22Rv1 (cell line): ENCODE results near the gene DCTN2.
"Not testable (repeated sequence)": the region's sequence is repeated elsewhere in the genome, so short reads cannot be mapped to it uniquely, and the experiment has no call there.

Source experiments
- H3K27ac ChIP-seq: fragments of 450-650 bp; 2 replicates; pipeline ENCODE4 v1.5.1; 2017
- ZFX ChIP-seq: fragments of 450-650 bp; IDR thresholded peaks from 2 replicates; pipeline ENCODE4 v1.6.1; 2017; ENCODE audit warnings: antibody characterized with exemption, borderline replicate concordance
- TF ChIP-seq, protein P1 (sequence below): fragments of 450-650 bp; IDR thresholded peaks from 2 replicates; pipeline ENCODE4 v1.5.1; 2017; ENCODE audit warnings: mild to moderate bottlenecking

Gene DCTN2

GRCh38 chr12:57575771-57576612, 29.0 kb upstream of the DCTN2 start:
- H3K27ac ChIP-seq: no peak overlapping the region
- TF ChIP-seq ZFX: no peak
- TF ChIP-seq, protein P1, sequence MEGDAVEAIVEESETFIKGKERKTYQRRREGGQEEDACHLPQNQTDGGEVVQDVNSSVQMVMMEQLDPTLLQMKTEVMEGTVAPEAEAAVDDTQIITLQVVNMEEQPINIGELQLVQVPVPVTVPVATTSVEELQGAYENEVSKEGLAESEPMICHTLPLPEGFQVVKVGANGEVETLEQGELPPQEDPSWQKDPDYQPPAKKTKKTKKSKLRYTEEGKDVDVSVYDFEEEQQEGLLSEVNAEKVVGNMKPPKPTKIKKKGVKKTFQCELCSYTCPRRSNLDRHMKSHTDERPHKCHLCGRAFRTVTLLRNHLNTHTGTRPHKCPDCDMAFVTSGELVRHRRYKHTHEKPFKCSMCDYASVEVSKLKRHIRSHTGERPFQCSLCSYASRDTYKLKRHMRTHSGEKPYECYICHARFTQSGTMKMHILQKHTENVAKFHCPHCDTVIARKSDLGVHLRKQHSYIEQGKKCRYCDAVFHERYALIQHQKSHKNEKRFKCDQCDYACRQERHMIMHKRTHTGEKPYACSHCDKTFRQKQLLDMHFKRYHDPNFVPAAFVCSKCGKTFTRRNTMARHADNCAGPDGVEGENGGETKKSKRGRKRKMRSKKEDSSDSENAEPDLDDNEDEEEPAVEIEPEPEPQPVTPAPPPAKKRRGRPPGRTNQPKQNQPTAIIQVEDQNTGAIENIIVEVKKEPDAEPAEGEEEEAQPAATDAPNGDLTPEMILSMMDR: no peak

DNA sequence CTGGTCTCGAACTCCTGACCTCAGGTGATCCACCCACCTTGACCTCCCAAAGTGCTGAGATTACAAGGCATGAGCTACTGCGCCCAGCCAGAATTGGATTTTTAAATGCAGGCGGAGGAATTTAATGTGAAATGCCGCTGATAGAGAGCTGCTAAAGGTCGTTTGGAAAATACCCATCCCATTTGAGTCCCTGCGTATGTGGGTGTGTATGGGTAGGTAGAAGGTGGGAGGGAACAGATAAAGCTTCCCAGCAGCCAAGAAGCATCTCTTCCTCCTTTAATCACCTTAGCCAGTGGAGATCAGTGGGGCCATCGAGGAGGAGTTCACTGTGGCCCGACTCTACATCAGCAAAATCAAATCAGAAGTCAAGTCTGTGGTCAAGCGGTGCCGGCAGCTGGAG, 27.8 kb upstream of the DCTN2 start:
- no peak overlapping the region for H3K27ac ChIP-seq
- TF ChIP-seq, protein P1: no peak
- TF ChIP-seq ZFX: no peak

- TF ChIP-seq, protein P1: no peak
- TF ChIP-seq ZFX: no peak
- H3K27ac ChIP-seq: no peak overlapping the region
Measured at GRCh38 chr12:57571926-57572762, 25.2 kb upstream of the DCTN2 start.

- not testable (repeated sequence) for H3K27ac ChIP-seq
Measured at GRCh38 chr12:57570438-57570837, 23.4 kb upstream of the DCTN2 start.

GRCh38 chr12:57569858-57570257, 22.9 kb upstream of the DCTN2 start:
- no peak for TF ChIP-seq ZFX
- TF ChIP-seq, protein P1: no peak
- H3K27ac ChIP-seq: no peak overlapping the region

GRCh38 chr12:57568838-57569237, 21.8 kb upstream of the DCTN2 start:
- no peak for TF ChIP-seq ZFX
- TF ChIP-seq, protein P1: no peak
- no peak overlapping the region for H3K27ac ChIP-seq

GRCh38 chr12:57564178-57564740, 17.3 kb upstream of the DCTN2 start:
- no peak for TF ChIP-seq ZFX
- TF ChIP-seq, protein P1: no peak

More at GRCh38 chr12:57564178-57564740, 17.3 kb upstream of the DCTN2 start:
- H3K27ac ChIP-seq: no peak overlapping the region
